D721Med (cell line): ENCODE results near the gene RAB6B.

ENCODE experiments used
- DNase-seq: peaks from one replicate; pipeline ENCODE4 v3.0.0; 2011; ENCODE audit warnings: low spot score; ENCODE audit not compliant: insufficient read length
- FAIRE-seq: peaks from 2 replicates; lab custom pipeline; 2011; peaks lifted over from hg19 to GRCh38; lab: Jason Lieb, UNC
- TF ChIP-seq, protein P1 (sequence below): IDR thresholded peaks from 2 replicates; pipeline ENCODE4 v1.5.1; 2012; ENCODE audit warnings: mild to moderate bottlenecking, control low read depth; ENCODE audit not compliant: insufficient read depth; ENCODE audit errors: missing control alignments

RAB6B gene

GRCh38 chr3:133834621-133835417, 60.9 kb downstream of the RAB6B start:
- FAIRE-seq (no peak), DNase-seq (no peak)
- TF ChIP-seq, protein P1, sequence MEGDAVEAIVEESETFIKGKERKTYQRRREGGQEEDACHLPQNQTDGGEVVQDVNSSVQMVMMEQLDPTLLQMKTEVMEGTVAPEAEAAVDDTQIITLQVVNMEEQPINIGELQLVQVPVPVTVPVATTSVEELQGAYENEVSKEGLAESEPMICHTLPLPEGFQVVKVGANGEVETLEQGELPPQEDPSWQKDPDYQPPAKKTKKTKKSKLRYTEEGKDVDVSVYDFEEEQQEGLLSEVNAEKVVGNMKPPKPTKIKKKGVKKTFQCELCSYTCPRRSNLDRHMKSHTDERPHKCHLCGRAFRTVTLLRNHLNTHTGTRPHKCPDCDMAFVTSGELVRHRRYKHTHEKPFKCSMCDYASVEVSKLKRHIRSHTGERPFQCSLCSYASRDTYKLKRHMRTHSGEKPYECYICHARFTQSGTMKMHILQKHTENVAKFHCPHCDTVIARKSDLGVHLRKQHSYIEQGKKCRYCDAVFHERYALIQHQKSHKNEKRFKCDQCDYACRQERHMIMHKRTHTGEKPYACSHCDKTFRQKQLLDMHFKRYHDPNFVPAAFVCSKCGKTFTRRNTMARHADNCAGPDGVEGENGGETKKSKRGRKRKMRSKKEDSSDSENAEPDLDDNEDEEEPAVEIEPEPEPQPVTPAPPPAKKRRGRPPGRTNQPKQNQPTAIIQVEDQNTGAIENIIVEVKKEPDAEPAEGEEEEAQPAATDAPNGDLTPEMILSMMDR, result no peak

DNA sequence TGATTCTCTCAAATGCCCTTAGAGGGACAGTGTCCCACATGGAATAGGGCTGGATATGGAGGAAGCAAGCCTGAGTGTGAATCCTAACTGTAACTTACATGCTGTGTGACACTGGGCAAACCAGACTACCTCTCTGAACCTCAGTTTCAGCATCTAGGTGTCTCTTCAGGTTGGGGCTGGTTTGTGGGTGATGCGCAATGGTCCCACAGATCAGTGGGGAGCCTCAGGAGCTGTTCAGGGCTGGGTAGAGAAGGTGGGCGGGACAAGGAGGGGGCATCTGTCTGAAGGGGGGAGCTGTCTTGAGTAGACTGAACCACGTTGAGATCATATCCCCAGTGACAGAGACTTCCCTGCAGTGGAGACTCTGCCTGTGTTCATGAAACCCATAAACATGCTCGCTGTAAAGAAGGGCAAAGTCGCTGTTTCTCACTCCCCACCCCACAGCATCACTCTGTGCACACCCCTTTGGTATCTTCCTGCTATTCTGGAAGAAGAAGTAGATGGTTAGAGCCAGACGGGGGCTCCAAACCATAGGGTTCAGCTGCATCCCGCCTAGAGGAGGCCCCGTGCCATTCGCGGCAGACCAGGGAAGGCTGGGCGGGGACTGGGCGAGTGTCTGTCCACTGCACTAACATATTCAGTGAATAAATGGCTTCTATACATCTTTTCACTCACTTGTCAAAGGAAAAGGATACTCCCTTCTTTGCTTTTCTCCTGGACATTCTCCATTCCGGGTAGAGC, 61.6 kb downstream of the RAB6B start:
- TF ChIP-seq, protein P1, result no peak
- no peak for DNase-seq
- no peak for FAIRE-seq

- DNase-seq, result no peak
- FAIRE-seq, result no peak
- TF ChIP-seq, protein P1, result no peak
Observed at GRCh38 chr3:133833267-133833666, 62.4 kb downstream of the RAB6B start.

DNA sequence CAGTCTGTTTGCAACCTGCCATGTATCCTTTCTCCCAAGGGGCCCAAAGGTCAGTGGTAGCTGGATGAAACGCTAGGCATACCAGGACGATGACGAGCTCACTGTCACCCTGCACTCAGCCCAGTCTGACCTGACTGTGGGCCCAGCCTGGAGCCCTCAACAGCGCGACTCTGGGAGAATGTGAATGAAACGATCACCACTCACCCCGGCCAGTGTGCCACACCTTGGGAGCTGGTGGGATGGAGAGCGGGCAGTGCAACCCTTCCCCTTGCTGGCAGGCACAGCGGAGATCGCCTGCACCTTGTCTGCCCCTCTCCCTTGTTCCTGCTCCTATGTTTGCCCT, 62.9 kb downstream of the RAB6B start:
- DNase-seq (no peak), FAIRE-seq (no peak)
- TF ChIP-seq, protein P1, result no peak

DNA sequence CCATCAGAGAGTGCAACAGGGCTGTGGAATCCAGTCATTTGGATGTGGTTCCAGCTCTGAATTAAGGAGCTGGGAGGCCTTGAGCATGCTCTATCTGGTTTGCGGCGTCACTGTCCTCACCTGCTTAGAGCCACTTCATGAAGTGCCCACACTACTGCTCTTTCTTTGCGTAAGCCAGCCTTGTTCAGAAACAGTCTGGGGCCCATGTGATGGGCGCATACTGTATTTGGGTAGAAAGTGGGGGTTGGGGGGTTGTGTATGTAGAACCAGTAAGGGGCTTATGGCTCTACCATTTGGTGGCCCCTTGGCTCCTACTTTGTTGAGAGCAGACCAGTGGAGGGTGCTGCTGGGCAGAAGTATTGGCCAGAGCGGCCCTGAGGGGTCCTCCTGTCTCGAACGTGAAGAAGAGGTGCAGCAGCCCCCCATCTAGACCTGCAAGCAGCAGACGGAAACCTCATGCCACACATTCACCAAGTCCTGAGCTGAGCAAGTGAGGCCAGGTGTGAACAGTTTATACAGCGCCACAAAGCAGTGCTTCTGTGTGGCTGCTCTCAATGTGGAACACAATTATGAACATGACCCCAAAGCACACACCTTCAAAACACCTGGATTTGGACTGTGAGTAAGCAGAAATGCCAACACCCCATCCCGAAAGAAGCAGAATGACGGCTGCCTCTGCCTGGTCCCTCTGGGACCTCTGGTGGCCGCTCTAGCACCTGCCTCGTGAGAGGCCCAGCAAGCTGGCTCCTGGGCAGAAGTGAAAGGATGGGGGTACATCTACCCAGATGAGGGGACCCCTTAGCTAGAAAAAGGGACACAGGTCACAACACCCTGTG, 63.5 kb downstream of the RAB6B start:
- FAIRE-seq (no peak), DNase-seq (no peak)
- TF ChIP-seq, protein P1, result no peak

DNA sequence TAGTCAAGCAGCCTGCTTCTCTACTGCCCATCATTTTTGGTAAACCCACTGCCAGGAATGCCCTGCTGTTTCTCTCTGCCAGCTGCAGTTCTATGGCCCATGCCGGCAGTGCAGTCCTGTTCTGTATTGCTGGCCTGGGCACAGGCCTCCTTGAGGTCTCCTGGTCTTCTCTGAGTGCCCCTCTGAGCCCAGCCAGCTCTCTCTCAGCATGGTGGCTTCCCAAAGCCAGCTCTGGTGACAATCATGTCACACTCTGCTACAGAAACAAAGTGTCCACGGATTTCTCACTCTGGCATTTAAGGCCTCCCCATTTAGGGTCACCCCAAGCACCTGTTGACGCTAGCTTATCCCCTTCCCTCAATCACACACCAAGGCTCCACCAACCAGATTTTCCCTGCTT, 65.6 kb downstream of the RAB6B start:
- no peak for FAIRE-seq
- TF ChIP-seq, protein P1, result no peak
- DNase-seq, result no peak
